ENCODE data around the gene XKR8.

DNA sequence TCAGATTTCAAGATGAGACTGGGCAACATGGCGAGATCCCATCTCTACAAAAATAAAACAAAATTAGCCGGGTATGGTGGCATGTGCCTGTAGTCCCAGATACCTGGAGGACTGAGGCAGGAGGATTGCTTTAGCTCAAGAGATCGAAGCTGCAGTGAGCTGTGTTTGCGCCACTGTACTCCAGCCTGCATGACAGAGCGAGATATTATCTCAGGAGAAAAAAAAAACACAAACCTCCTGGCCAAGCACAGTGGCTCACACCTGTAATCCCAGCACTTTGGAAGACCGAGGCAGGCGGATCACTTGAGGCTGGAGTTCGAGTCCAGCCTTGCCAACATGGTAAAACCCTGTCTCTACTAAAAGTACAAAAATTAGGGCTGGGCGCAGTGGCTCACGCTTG is 42.8 kb downstream of the XKR8 start:
- TF ChIP-seq, protein P1, sequence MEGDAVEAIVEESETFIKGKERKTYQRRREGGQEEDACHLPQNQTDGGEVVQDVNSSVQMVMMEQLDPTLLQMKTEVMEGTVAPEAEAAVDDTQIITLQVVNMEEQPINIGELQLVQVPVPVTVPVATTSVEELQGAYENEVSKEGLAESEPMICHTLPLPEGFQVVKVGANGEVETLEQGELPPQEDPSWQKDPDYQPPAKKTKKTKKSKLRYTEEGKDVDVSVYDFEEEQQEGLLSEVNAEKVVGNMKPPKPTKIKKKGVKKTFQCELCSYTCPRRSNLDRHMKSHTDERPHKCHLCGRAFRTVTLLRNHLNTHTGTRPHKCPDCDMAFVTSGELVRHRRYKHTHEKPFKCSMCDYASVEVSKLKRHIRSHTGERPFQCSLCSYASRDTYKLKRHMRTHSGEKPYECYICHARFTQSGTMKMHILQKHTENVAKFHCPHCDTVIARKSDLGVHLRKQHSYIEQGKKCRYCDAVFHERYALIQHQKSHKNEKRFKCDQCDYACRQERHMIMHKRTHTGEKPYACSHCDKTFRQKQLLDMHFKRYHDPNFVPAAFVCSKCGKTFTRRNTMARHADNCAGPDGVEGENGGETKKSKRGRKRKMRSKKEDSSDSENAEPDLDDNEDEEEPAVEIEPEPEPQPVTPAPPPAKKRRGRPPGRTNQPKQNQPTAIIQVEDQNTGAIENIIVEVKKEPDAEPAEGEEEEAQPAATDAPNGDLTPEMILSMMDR (IDR thresholded peaks at IDR 0.05; ENCODE audit: poor library complexity), result no peak
- TF ChIP-seq EZH2 (IDR thresholded peaks at IDR 0.05; ENCODE audit: borderline replicate concordance) (no peak), EZH2phosphoT487 (IDR thresholded peaks at IDR 0.05; ENCODE audit: low read depth, severe bottlenecking, unreplicated experiment) (no peak)

Measured in hepatocyte (in vitro differentiated cells).